ENCODE data around the gene KCND3. TPM values are rescaled to one million over a fixed set of nuclear protein-coding genes. Genes with fewer than 3 reads are reported as not detected.

KCND3 gene
- polyA plus RNA-seq, 3 donors: not detected

DNA sequence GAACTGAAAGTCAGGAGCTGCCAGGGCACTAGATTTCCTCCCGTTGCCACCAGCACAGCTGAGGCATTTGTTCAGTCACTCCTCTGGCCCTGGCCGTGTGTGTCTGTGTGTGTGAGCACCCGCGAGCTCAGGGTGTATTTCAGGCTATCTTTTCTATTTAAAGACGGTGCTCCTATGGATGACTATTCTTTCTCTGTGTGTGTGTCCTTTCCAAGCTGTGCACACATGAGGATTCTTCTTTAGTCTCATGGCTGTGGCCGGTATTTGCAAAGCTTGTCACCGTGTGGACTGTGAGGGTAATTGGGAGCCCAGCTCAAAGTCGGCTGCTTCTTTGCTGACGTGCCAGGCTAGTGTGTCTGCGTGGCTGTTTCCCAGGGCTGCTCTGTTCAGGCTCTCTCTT is 3.0 kb upstream of the KCND3 start:
- no peak overlapping the region for H3K27ac Mint-ChIP-seq
- H3K4me1 Mint-ChIP-seq: peaks cover 7% of the 10 kb centered on the region
- Histone ChIP-seq H3K79me2 (ENCODE audit: insufficient read depth, low read length) (no peaks in the 10 kb centered on the region), H3K4me2 (replicated peaks; ENCODE audit: extremely low read depth, low read length, poor library complexity, severe bottlenecking) (no peak overlapping the region), H3K9ac (ENCODE audit: insufficient read depth, low read length, poor library complexity, severe bottlenecking) (no peak overlapping the region), H3K4me1 (ENCODE audit: control insufficient read depth in 1 of 2, insufficient read depth in 2 of 2, low read length in 2 of 2) (no peaks in the 10 kb centered on the region), H4K20me1 (ENCODE audit: insufficient read depth, low read length) (no peaks in the 10 kb centered on the region), H2AFZ (ENCODE audit: insufficient read depth, low read depth, low read length, poor library complexity, severe bottlenecking) (no peak overlapping the region), H3K36me3 (replicated peaks in 1 of 2; ENCODE audit: control insufficient read depth in 1 of 2, insufficient read depth in 2 of 2, low read length in 2 of 2) (no peaks in the 10 kb centered on the region), H3K27me3 (ENCODE audit: control insufficient read depth in 2 of 2, insufficient read depth in 2 of 2, low read length in 2 of 2) (peaks cover 31 to 56% of the 10 kb centered on the region in 2 donors), H3K9me3 (replicated peaks in 1 of 2; ENCODE audit: control insufficient read depth in 1 of 2, insufficient read depth in 1 of 2, low read length in 2 of 2) (peaks cover 0 to 5% of the 10 kb centered on the region in 2 donors), H3K27ac (ENCODE audit: low read depth in 1 of 2, low read length in 2 of 2) (no peak overlapping the region), H3K4me3 (replicated peaks in 1 of 3; ENCODE audit: low read depth in 2 of 3, low read length in 3 of 3) (no peak overlapping the region)
- peak overlapping the region in 1 of 2 donors; percentile 17 for H3K4me3 Mint-ChIP-seq
- 73% methylated on average over 10 of the region's 10 CpGs for WGBS (ENCODE audit: insufficient coverage)
- intact Hi-C loops (cut with micrococcal nuclease): no loop called here
- DNase-seq: no peak
- H3K27me3 Mint-ChIP-seq (ENCODE audit: low read depth in 3 of 3): peaks cover 47 to 64% (median 58%) of the 10 kb centered on the region in 3 donors
- TF ChIP-seq, protein P1, sequence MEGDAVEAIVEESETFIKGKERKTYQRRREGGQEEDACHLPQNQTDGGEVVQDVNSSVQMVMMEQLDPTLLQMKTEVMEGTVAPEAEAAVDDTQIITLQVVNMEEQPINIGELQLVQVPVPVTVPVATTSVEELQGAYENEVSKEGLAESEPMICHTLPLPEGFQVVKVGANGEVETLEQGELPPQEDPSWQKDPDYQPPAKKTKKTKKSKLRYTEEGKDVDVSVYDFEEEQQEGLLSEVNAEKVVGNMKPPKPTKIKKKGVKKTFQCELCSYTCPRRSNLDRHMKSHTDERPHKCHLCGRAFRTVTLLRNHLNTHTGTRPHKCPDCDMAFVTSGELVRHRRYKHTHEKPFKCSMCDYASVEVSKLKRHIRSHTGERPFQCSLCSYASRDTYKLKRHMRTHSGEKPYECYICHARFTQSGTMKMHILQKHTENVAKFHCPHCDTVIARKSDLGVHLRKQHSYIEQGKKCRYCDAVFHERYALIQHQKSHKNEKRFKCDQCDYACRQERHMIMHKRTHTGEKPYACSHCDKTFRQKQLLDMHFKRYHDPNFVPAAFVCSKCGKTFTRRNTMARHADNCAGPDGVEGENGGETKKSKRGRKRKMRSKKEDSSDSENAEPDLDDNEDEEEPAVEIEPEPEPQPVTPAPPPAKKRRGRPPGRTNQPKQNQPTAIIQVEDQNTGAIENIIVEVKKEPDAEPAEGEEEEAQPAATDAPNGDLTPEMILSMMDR (IDR thresholded peaks at IDR 0.05): no peak
- H3K9me3 Mint-ChIP-seq: peaks cover 0 to 13% (median 3%) of the 10 kb centered on the region in 7 donors
- H3K36me3 Mint-ChIP-seq: no peaks in the 10 kb centered on the region

DNA sequence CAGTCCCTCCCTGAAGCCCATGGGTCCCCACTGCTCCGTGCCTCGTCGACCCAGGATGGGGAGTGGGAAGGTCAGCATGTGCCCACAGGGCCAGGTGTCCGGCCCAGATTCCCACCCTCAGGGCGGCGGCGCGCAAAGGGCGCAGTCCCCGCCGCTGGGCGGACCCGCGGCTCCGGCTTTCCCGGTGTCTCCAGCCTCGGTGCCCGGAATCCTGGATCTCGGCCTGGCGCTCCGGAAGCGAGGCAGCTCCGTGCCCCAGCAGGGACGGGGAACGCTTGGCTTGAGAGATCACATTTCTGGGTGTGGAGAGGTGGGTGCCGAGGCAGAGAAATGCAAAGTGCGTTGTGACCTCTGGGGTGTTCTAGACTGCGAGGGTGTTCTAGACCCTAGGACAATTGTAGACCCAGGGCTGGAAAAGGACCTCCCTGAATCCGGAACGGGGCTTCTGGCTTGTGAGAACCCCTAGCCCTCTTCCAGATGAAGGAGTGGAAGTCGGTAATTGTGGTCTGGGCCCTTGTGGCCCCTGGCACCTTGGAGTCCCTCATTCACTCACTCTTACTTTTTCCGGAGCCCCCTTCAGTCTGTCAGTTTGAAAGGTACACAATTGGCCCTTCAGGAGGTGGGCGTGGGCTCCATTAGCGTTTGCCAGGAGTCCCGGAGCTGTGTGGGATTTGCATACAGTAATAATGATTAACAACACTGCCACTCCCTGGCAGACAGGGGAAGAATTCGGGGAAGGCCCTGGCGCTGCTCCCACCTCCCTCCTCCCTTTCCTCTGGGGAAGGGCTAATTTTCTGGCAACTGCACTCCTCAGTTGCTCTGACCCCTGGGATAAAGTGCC is 1.6 kb upstream of the KCND3 start:
- DNase-seq: no peak

More for the DNA sequence above, 1.6 kb upstream of the KCND3 start:
- Histone ChIP-seq H3K27ac (ENCODE audit: low read depth in 1 of 2, low read length in 2 of 2) (no peak overlapping the region), H3K36me3 (replicated peaks in 1 of 2; ENCODE audit: control insufficient read depth in 1 of 2, insufficient read depth in 2 of 2, low read length in 2 of 2) (no peaks in the 10 kb centered on the region), H3K9ac (ENCODE audit: insufficient read depth, low read length, poor library complexity, severe bottlenecking) (no peak overlapping the region), H3K27me3 (ENCODE audit: control insufficient read depth in 2 of 2, insufficient read depth in 2 of 2, low read length in 2 of 2) (peaks cover 31 to 70% of the 10 kb centered on the region in 2 donors), H3K79me2 (ENCODE audit: insufficient read depth, low read length) (no peaks in the 10 kb centered on the region), H3K4me1 (ENCODE audit: control insufficient read depth in 1 of 2, insufficient read depth in 2 of 2, low read length in 2 of 2) (no peaks in the 10 kb centered on the region), H2AFZ (ENCODE audit: insufficient read depth, low read depth, low read length, poor library complexity, severe bottlenecking) (no peak overlapping the region), H3K4me3 (replicated peaks in 1 of 3; ENCODE audit: low read depth in 2 of 3, low read length in 3 of 3) (no peak overlapping the region), H3K9me3 (replicated peaks in 1 of 2; ENCODE audit: control insufficient read depth in 1 of 2, insufficient read depth in 1 of 2, low read length in 2 of 2) (peaks cover 0 to 5% of the 10 kb centered on the region in 2 donors), H4K20me1 (ENCODE audit: insufficient read depth, low read length) (no peaks in the 10 kb centered on the region), H3K4me2 (replicated peaks; ENCODE audit: extremely low read depth, low read length, poor library complexity, severe bottlenecking) (no peak overlapping the region)
- peaks cover 51 to 74% (median 60%) of the 10 kb centered on the region in 3 donors for H3K27me3 Mint-ChIP-seq (ENCODE audit: low read depth in 3 of 3)
- H3K4me3 Mint-ChIP-seq: peak overlapping the region in 1 of 2 donors; percentile 83
- intact Hi-C loops (cut with micrococcal nuclease): no loop called here
- peaks cover 7% of the 10 kb centered on the region for H3K4me1 Mint-ChIP-seq
- TF ChIP-seq, protein P1 (IDR thresholded peaks at IDR 0.05): no peak
- H3K27ac Mint-ChIP-seq: no peak overlapping the region
- no peaks in the 10 kb centered on the region for H3K36me3 Mint-ChIP-seq
- WGBS (ENCODE audit: insufficient coverage): 2% methylated on average over 23 of the region's 37 CpGs
- H3K9me3 Mint-ChIP-seq: peaks cover 0 to 13% (median 3%) of the 10 kb centered on the region in 7 donors

All from CD14-positive monocyte (primary cell).